NCI-H2029 (cell line): ENCODE data around the gene IER5L.
A peak's percentile ranks its signal among the peaks of the same experiment; 100 is the strongest.

ENCODE experiments used
- DNase-seq: peaks from one replicate; lab custom pipeline; 2025; lab: John Stamatoyannopoulos, UW

Gene IER5L

DNA sequence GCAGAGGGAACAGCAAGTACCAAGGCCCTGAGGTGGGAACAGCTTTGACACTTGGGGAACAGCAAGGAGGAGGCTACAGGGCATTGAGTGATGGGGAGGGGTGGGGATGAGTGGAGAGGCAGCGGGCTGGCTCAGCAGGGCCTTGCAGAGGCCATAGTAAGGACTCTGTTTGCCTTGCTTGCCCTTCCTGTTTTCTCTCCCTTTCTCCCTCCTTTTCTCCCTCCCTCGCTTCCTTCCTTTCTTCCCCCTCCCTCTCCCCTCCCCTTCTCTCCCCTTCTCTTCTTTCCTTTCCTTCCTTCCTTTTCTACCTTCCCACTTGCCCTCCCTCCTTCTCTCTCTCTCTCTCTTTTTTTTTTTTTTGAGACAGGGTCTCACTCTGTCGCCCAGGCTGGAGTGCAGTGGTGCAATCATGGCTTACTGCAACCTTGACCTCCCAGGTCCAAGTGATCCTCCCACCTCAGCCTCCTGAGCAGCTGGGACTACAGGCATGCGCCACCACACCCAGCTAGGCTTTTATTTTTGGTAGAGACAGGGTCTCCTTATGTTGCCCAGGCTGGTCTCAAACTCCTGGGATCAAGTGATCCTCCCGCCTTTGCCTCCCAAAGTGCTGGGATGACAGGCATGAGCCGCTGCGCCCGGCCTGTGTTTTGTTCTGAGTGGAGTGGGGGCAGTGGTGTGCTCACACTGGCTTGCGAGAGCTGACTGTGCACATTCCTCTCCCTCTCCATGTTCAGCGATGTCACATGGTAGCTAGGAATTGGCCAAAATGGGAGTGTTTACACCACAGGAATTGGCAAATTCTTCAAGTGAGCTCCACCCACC is 17.1 kb downstream of the IER5L start:
- no peak for DNase-seq

DNA sequence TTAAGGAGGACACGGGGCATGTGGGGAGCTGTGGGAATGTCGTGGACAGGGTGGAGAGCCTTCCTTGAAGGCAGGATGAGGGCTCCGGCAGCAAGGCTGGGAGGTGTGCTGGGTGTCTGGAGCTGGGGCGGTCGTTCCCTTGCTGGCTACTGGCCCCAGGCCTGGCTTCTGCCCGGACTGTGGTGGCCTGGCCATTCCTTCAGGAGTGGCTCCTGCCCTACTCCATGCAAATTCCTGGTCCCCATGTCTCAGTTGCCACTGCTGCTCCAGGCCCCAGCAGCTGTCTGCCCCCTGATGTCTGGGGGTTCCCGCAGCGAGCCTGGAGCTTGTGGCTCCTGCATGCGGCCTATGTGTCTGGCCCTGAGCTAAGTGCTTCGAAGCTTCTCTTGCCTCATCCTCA is 21.9 kb downstream of the IER5L start:
- no peak for DNase-seq

DNA sequence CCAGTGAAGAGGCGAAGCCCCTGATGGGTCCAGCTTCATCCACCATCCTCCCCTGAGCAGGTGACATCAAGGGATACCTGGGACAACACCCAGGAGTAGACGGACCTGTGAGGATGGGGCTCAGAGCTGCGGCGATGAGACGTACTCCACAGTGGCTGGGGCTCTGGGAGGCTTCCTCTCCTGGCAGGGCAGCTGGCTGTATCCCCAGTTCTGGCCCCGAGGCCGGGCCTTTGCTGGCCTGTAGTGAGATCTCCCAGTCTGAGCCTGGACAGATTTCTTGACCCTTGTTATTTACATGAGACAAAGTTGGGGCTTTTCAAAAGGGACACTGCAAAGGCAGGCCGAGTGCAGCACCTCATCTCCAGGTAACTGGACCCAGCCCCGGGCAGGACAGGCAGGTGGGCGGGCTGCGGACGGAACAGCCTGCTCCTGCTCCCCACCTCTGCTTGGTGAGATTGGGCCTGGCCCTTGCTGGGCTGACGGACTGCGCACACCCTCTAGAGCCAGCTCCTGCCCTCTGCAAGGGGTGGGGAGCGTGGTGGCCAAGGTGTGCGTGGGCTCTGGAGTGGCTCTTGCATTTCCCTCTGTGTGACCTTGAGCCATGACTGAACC is 23.1 kb downstream of the IER5L start:
- no peak for DNase-seq

DNA sequence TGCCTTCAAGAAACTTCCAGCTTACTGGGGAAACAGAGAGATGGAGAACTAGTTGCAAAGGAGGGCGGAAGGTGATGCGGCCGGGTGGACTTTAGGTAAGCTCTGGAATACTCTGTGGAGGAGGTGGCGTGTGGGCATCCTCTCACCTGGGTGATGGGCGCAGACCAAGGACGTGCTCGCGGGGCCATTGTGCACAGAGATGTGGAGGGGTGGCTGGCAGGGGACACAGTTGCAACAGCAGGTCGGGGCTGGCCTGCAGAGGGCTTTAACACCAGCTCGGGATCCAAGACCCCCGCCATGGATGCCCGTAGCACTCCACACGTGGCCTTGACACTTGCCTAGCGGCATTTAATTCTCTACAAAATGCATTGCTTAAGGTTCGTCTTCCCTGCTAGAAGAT is 26.6 kb downstream of the IER5L start:
- DNase-seq = no peak

DNA sequence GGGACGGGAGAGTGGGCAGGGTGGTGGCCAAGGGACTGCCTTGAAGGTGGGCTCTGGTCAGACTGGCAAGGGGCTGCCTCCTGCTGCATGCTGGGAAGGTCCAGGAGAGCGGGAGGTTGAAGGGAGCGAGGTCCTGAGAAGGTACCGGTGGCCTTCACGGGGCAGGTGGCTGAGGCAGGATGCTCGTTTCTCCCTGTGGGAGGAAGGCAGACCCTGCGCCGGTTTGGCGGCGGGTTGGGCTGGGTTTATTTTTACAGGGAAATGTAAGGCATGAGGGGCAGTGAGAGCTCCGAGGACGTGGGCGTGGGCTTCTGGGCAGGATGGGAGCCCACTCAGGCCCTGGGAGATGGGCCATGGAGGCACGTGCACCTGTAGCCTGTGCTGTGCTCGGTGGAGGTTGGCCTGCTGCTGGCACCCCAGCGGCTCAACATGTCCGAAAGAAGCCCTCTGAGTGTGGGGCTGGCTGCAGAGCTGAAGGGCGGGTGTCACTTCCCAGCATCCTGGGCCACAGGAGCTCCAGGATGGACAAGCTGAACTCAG is 27.3 kb downstream of the IER5L start:
- DNase-seq = no peak

DNA sequence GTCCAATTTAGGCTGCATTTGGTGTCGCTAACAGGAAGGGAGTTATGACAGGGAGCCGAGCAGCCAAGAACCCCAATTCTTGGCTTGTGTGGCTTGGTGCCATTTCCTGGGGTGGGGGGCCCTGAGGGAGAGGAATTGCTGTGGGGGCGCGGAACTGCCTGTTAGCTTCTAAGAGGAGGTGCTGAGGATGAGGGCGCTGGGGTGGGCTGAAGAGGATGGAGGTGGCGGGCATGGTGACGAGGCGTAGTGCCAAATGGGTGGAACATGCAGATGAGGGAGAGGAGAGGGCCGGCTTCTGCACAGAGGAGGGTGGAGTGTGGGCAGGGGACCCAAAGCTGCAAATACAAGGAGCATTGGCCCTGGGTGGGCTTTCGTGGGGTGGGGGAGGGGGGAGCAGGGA is 27.9 kb downstream of the IER5L start:
- DNase-seq = no peak

DNA sequence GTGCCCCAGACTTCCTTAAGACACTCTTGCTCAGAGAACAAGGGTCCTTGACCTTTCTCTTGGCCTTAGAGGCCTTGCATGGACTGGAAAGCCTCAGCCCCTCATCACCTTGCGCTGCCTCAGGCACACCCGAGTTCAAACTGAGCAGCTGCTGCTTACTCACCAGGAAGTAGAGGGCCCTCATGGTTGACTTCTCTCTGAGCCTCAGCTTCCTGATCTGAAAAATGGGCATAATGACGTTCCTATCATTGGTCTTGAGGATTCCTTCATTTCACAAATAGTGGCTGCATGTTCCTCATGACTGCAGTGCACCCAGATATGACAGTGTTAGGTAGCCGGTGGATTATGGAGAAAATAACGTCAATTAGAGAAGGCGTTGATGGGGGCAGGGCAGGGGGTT is 28.6 kb downstream of the IER5L start:
- no peak for DNase-seq

DNA sequence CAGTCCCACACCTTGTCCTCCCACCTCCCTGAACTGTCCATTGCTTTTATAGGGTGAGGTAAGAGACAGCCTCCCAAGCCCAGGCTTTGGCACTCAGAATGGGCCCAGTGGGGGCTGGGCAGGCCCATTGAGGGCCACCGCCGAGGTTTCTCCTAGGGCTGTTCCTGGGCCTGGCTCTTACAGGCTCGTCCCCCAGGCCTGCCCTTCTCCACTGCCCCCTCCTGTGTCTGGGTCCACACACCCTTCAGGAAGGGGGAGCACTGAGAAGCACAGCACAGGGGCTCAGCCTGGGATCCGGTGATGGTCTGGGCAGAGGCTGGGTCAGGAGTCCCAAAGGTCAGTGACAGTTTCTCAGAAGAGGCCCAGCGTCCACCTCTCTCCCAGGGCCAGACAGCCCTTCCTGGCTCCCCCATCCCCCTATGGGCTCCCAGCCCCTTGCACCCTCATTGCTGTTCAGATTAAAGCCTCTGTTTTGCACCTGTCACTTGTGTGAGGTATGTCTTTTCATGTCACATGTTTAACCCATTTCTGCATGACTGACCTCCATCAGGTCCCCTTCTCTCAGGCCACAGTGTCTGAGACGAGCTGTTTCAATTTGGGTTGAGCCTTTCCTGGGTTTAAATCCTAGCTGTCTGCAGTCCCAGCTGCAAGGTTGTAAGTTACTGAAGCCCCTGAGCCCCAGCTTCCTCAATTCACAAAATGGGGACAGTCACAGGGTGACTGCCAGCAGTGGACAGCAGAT is 29.4 kb downstream of the IER5L start:
- DNase-seq = no peak

DNA sequence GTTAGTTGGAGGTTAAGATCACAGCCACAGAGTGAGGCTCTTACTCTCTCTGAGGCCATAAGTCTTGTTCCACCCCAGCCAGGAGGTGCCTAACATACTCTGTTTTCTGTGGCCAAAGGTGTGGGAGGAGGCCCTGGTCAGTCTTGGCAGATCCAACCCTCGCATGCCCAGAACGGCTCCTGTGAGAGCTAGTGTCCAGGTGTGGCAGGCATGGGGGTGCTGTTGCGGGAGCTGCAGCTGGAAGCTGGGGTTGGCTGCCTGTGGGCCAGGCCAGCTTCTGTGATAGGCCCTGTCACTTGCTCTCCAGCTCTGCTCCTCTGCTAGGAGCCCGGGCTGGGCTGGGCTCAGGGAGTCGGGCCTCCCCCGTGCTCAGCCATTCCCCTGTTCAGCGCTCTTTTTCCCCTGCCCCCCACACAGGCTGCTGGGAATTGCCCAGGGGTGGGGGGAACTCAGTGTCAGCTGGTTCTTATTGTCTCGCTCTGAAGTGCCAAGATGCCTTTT is 31.6 kb downstream of the IER5L start:
- DNase-seq = no peak

DNA sequence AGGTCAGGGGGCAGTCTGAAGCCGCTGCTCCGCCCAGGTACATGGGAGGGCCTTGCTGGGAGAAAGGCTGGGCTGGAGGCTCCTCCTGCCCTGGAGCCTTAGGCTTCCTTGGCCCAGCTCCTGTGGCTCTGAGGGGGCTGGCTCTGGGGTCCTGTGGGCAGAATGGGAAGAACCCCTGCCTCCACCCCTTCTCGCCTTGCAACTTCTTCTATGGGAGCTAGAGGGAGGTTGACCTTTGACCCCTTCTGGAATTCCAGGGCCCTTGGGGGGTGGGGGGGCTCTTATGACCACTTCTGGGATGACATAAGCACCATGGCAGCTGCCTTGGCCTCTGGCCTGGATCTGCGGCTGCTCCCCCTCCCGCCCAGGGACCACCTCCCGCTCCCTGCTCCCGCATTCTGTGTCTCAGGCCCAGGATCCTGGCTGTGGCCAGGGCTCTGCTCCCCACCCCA is 32.2 kb downstream of the IER5L start:
- DNase-seq = no peak

DNA sequence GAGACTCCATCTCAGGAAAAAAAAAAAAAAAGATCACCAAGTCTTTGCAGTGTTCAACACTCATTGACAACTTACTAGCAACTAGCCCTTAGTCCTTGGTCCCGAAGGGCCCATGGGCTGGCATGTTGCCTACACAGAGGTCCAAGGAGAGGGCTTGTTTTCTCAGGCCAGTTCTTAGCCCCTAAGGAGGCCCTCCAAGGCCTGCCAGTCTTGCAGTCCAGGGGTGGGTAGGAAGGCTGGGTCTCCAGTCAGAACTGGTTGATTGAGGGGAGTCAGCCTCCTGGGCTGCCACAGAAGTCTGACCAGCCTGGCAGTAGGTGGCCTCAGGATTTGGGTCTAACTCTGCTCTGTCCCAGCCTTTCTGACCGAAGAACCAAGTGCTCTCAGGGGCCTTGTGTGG is 32.7 kb downstream of the IER5L start:
- DNase-seq = no peak

DNA sequence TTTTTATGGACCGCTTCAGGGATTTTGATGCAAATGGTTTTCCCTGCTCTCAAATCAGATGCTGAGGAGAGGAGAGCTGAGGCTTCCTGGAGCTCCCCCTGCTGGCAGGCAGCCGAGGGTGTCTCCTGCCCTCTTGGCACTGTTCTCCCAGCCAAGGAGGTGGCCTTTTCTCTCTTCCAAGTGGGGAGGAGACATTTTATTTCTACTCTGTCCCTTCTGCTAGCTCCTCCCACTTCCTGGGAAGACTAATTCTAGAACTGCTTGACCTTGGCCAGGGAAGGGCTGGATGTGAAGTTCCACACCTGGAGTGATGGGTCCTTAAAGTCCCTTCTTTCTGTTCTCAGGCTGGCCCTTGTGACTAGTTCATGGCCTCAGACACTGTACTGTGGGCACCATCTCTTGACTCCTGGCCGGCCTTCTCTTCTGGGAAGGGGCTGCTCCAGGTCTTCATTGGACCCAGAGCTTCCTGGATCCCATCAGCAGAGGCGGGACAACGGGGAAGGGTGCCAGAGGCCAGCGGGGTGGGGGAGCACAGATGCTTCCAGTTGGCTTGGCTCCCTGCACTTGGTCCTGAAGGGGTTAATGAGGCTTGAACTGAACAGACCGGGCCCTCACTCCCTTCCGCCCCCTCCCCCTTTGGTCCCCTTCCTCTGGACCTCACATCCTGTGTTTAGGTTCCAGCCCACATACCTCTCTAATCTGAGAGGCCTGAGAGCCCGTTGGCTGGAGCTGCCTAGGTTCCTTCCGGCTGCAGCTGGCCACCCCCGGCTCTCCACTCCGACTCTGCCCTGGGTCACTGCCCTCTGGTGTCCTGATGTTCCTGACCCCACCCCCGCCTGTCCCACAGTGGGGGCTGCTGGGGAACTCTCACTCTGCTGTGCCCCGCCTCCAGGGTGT is 34.8 kb downstream of the IER5L start:
- peak; percentile 64 for DNase-seq

DNA sequence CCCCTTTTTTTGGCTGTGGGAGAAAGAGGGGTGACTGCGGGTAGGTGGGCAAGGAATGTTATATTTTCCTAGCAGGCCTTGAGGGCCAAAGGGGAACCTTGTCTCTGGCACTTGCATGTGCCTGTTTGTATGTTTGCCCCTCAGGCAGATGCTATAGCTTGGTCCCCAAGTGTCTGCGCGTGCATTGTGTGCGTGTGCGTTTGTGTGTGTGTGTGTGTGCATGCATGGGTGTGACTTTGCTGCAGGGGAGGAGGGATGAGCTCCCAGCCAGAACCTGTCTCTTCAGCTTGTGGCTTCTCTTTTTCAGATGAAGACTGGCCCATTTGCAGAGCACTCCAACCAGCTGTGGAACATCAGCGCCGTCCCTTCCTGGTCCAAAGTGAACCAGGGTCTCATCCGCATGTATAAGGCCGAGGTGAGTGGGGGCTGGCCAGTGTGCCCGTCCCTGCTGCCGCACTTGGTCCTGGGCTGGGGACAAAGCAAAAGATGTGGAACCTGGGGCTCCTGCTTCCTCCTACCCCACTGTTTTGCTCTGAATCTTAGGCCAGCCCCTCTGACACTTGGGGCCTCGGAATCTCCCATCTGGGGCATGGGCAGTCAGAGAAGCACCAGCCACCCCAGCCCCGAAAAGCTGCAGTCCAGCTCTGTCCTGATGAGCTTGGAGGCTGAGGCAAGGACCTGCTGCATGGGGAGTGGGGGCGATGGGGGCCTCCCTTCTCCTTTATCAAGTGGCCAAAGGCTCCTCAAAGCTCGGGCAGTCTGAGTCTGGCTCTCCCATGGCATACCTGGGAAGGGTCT is 35.7 kb downstream of the IER5L start:
- DNase-seq = no peak

DNA sequence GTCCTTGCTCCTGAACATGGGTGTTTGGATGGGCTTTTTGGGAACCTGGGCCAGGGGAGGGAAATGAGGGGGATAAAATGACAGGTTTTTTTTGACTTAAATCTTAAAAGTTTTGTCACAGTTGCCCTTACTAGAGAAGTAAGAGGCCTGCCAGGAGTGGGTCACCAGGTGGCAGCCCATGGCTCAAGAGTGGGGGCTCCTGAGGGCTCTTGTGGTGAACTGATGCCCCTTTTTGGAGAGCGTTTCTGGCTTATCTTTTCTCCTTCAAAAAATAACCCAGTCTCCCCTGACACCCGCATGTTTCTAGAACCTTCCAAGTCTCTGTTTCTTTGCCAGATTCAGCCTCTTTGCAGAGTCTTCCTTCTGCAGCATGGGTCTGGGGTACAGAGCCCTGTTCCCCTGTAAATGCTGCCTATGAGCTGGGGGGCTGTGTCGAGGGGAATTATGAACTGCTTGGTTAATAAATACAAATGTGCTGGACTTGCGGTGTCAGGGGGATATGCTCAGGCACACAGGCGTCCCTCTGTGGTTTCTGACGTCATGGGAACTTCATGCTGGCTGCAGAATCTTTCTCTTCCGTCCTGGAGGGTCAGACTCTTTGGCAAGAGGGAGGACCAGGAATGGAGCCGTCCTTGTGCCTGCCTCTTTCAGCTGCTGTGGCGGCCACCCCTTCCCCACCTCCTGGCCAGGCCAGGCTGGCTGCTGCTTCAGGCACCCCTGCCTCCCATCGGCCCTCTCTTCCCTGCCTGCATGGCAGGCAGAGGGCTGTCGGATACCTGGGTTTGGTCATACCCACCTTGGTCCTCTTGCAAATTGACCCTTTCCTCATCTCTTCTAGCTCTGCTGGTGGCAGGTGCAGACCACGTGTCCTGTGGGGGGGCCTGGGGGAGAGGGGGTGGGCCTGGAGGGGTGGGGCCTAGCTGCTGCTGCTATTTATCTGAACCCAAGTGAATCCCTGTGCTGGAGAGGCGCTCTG is 36.7 kb downstream of the IER5L start:
- DNase-seq = no peak

DNA sequence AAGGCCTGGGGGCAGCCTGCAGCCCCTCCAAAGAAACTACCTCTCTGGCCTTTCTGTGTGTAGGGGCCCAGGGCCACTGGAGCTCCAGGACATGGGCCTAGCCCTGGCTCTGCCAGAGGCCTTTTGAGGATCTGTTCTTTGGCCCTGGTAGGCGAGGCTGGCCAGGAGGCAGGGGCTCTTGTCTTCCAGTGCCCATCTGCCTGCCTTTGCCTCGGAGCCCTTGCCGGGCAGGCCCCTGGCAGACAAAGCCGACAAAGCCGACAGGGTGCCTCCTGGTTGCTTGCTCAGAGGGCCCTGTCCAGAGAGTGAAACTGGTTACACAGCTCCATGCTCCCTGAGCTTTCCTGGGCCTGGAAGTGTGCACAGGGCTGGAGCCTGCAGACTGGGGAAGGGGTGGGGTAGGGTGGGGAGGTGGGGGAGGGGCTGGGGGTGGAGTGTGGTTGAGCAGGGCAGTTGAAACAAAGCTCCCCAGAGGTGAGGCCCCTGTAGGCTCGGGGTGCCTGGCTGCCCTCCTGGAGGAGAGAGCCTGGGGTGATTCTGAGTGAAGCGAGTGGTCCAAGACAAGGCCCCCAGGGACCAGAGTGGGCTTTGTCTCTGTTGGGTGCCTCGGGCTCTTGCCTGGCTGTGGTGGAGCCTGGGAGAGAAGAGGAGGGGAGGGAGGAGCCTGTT is 37.5 kb downstream of the IER5L start:
- DNase-seq = peak; percentile 42

DNA sequence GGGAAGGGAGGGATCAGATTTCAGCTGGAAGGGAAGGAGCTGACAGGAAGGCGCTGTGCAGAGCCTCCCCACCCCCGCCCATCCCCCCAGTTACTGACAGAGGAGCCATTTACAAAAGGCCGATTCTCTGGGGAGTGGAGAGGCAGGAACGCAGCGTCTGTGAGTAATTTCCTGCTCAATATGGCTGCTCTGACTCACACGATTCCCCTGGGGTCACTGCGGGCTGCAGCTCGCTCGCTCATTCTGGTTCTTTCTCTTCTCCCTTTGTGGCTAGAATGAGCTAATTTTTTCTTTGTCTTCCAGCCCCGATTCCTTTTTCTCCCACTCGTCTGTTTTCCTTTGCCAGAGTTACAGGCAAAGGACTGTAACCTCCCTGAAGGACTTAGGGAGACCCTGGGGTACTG is 38.1 kb downstream of the IER5L start:
- peak; percentile 97 for DNase-seq

DNA sequence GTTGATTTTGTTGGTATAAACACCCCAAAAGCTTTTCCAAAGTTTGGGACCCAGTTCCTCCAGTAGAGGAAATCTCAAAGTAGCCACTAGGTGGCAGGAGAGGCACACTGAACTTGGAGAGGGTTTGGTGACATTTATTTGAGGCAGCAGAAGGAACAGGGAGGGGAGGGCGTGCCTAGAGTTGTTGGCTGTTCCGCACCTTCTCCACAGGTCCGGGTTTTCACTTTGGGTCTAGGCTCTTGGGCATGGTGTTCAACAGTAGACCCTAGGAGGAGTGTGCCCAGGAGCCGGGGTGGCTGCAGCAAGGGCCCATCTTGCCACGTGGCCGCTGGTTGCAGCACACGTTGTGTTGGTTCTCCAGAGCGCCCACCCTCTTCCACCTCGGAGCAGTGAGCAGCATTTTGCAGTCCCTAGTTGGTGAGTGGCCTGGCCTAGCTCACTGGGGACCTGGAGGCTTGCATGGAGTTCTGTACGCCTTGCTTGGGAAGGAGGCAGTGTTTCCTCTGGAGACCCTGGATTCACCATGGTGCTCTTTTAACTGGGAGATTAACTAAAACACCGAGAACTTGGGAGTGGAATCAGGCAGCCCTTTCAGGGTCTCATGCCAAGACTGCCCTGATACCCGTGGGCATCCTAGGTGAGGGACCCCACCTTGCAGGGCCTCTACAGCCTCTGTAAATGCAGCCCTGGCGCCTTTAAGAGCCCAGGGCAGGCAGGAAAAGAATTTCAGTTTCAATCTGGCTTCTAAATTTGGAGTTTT is 38.6 kb downstream of the IER5L start:
- DNase-seq = peak; percentile 87
